CD4-positive, alpha-beta T cell treated with Interleukin-17A for 1 hour (primary cell): Measurements from ENCODE around the gene RACK1.
A peak's percentile ranks its signal among the peaks of the same experiment; 100 is the strongest.
"Not testable (repeated sequence)": the region's sequence is repeated elsewhere in the genome, so short reads cannot be mapped to it uniquely, and the experiment has no call there.

Experiments used
- DNase-seq: peaks from one replicate; pipeline ENCODE4 v3.0.0-alpha.2; 2020

The RACK1 gene

GRCh38 chr5:181233088-181233800 lies 10.5 kb downstream of the RACK1 start:
- DNase-seq, result no peak

GRCh38 chr5:181232593-181232992 lies 11.1 kb downstream of the RACK1 start:
- DNase-seq, result no peak

GRCh38 chr5:181231432-181231831 lies 12.3 kb downstream of the RACK1 start:
- DNase-seq, result no peak

- no peak for DNase-seq
Observed at GRCh38 chr5:181230551-181230950, 13.2 kb downstream of the RACK1 start.

- no peak for DNase-seq
Observed at GRCh38 chr5:181229996-181230395, 13.7 kb downstream of the RACK1 start.

- peak; percentile 60 for DNase-seq
Observed at GRCh38 chr5:181224390-181225229, 19.1 kb downstream of the RACK1 start.

- DNase-seq, result no peak
Observed at GRCh38 chr5:181223729-181224389, 19.8 kb downstream of the RACK1 start.

GRCh38 chr5:181223058-181223728 lies 20.5 kb downstream of the RACK1 start, which contains the start of gene TRIM41:
TSS of gene TRIM41 (plus strand) at chr5:181223281. CDS start at chr5:181224000, 719 bp downstream.
- peak; percentile 98 for DNase-seq

GRCh38 chr5:181222630-181223057 lies 21.1 kb downstream of the RACK1 start:
- DNase-seq, result no peak

- DNase-seq, result peak; percentile 97
Observed at GRCh38 chr5:181221792-181222629, 21.7 kb downstream of the RACK1 start.

GRCh38 chr5:181221105-181221791 lies 22.5 kb downstream of the RACK1 start:
- peak; percentile 79 for DNase-seq

GRCh38 chr5:181220178-181220515 lies 23.6 kb downstream of the RACK1 start:
- DNase-seq, result no peak

GRCh38 chr5:181219262-181220177 lies 24.2 kb downstream of the RACK1 start:
- no peak for DNase-seq

- no peak for DNase-seq
Observed at GRCh38 chr5:181218795-181219124, 24.9 kb downstream of the RACK1 start.

GRCh38 chr5:181217803-181218062 lies 26.0 kb downstream of the RACK1 start:
- DNase-seq, result peak; percentile 64

- peak; percentile 75 for DNase-seq
Observed at GRCh38 chr5:181217111-181217802, 26.4 kb downstream of the RACK1 start.

GRCh38 chr5:181215997-181216989 lies 27.4 kb downstream of the RACK1 start:
- DNase-seq, result peak; percentile 50

- DNase-seq, result not testable (repeated sequence)
Observed at GRCh38 chr5:181214249-181214648, 29.5 kb downstream of the RACK1 start.

- no peak for DNase-seq
Observed at GRCh38 chr5:181212934-181213333, 30.8 kb downstream of the RACK1 start.
